ENCODE results near the gene THUMPD3. TPM values are rescaled to one million over a fixed set of nuclear protein-coding genes. Genes with fewer than 3 reads are reported as not detected.

THUMPD3 gene
- total RNA-seq, 3 donors from 2014 or later (not counting 1 experiment from before 2014, with no cell fraction given): 44.0 to 48.8 (median 46.3) TPM

GRCh38 chr3:9340472-9340902, 22.4 kb upstream of the THUMPD3 start:
- Histone ChIP-seq H3K4me1 (ENCODE audit: control insufficient read depth, insufficient read depth, low read length) (no peaks in the 10 kb centered on the region), H3K27ac (ENCODE audit: low read length) (no peak overlapping the region), H3K27me3 (ENCODE audit: control insufficient read depth, insufficient read depth, low read length) (no peaks in the 10 kb centered on the region), H3K36me3 (ENCODE audit: control insufficient read depth, insufficient read depth, low read length) (no peaks in the 10 kb centered on the region), H3K9me3 (ENCODE audit: control insufficient read depth, insufficient read depth, low read length) (no peaks in the 10 kb centered on the region), H3K4me3 (ENCODE audit: low read length) (no peak overlapping the region)
- whole genome bisulfite sequencing (ENCODE audit: insufficient coverage): 95% methylated on average over 3 of the region's 3 CpGs
- H3K36me3 Mint-ChIP-seq: no peaks in the 10 kb centered on the region
- ATAC-seq (no peak), DNase-seq (no peak)
- no peak for TF ChIP-seq CTCF (IDR thresholded peaks at IDR 0.05)
- intact Hi-C loops (cut with micrococcal nuclease): no loop called here
- H3K4me3 Mint-ChIP-seq: no peak overlapping the region
- peaks cover 0 to 3% of the 10 kb centered on the region in 2 donors for H3K27me3 Mint-ChIP-seq (ENCODE audit: low read depth in 2 of 2)
- H3K27ac Mint-ChIP-seq: no peak overlapping the region
- H3K4me1 Mint-ChIP-seq: no peaks in the 10 kb centered on the region
- H3K9me3 Mint-ChIP-seq: no peaks in the 10 kb centered on the region

GRCh38 chr3:9342696-9343095, 20.2 kb upstream of the THUMPD3 start:
- no peaks in the 10 kb centered on the region for H3K4me1 ChIP-seq (ENCODE audit: control insufficient read depth, insufficient read depth, low read length)
- H3K4me1 Mint-ChIP-seq: no peaks in the 10 kb centered on the region
- no peak overlapping the region for H3K27ac Mint-ChIP-seq
- H3K9me3 ChIP-seq (ENCODE audit: control insufficient read depth, insufficient read depth, low read length): no peaks in the 10 kb centered on the region
- 89% methylated on average over 4 of the region's 4 CpGs for WGBS (ENCODE audit: insufficient coverage)
- H3K27me3 ChIP-seq (ENCODE audit: control insufficient read depth, insufficient read depth, low read length): no peaks in the 10 kb centered on the region
- no peak overlapping the region for H3K4me3 ChIP-seq (ENCODE audit: low read length)
- intact Hi-C loops (cut with micrococcal nuclease): loop anchor here (1.0 kb wide), 1 partner anchor 16 kb away; no protein-coding TSS in a partner anchor
- H3K9me3 Mint-ChIP-seq: no peaks in the 10 kb centered on the region
- H3K27me3 Mint-ChIP-seq (ENCODE audit: low read depth in 2 of 2): no peaks in the 10 kb centered on the region
- DNase-seq: no peak
- no peaks in the 10 kb centered on the region for H3K36me3 ChIP-seq (ENCODE audit: control insufficient read depth, insufficient read depth, low read length)
- ATAC-seq: no peak
- H3K27ac ChIP-seq (ENCODE audit: low read length): no peak overlapping the region
- no peak overlapping the region for H3K4me3 Mint-ChIP-seq
- H3K36me3 Mint-ChIP-seq: no peaks in the 10 kb centered on the region
- TF ChIP-seq CTCF (IDR thresholded peaks at IDR 0.05): no peak

- no peaks in the 10 kb centered on the region for H3K36me3 Mint-ChIP-seq
- intact Hi-C loops (cut with micrococcal nuclease): loop anchor here (1.0 kb wide), 1 partner anchor 17 kb away; no protein-coding TSS in a partner anchor
- no peak for DNase-seq
- no peaks in the 10 kb centered on the region for H3K4me1 Mint-ChIP-seq
- Histone ChIP-seq H3K27me3 (ENCODE audit: control insufficient read depth, insufficient read depth, low read length) (no peaks in the 10 kb centered on the region), H3K27ac (ENCODE audit: low read length) (no peak overlapping the region), H3K4me1 (ENCODE audit: control insufficient read depth, insufficient read depth, low read length) (no peaks in the 10 kb centered on the region), H3K36me3 (ENCODE audit: control insufficient read depth, insufficient read depth, low read length) (no peaks in the 10 kb centered on the region), H3K4me3 (ENCODE audit: low read length) (no peak overlapping the region), H3K9me3 (ENCODE audit: control insufficient read depth, insufficient read depth, low read length) (no peaks in the 10 kb centered on the region)
- no peaks in the 10 kb centered on the region for H3K9me3 Mint-ChIP-seq
- no peak for TF ChIP-seq CTCF (IDR thresholded peaks at IDR 0.05)
- no peak for ATAC-seq
- no peak overlapping the region for H3K4me3 Mint-ChIP-seq
- H3K27ac Mint-ChIP-seq: no peak overlapping the region
- H3K27me3 Mint-ChIP-seq (ENCODE audit: low read depth in 2 of 2): no peaks in the 10 kb centered on the region
- 50% methylated on average over 2 of the region's 4 CpGs for WGBS (ENCODE audit: insufficient coverage)
Measured at GRCh38 chr3:9343115-9343514, 19.7 kb upstream of the THUMPD3 start.

GRCh38 chr3:9345041-9345440, 17.8 kb upstream of the THUMPD3 start:
- H3K9me3 Mint-ChIP-seq: no peaks in the 10 kb centered on the region
- TF ChIP-seq CTCF (IDR thresholded peaks at IDR 0.05): no peak
- Histone ChIP-seq H3K4me3 (ENCODE audit: low read length) (no peak overlapping the region), H3K36me3 (ENCODE audit: control insufficient read depth, insufficient read depth, low read length) (no peaks in the 10 kb centered on the region), H3K9me3 (ENCODE audit: control insufficient read depth, insufficient read depth, low read length) (no peaks in the 10 kb centered on the region), H3K27ac (ENCODE audit: low read length) (no peak overlapping the region), H3K4me1 (ENCODE audit: control insufficient read depth, insufficient read depth, low read length) (no peaks in the 10 kb centered on the region), H3K27me3 (ENCODE audit: control insufficient read depth, insufficient read depth, low read length) (no peaks in the 10 kb centered on the region)
- intact Hi-C loops (cut with micrococcal nuclease): no loop called here
- ATAC-seq (no peak), DNase-seq (no peak)
- no peak overlapping the region for H3K27ac Mint-ChIP-seq
- no peaks in the 10 kb centered on the region for H3K36me3 Mint-ChIP-seq
- 0% methylated on average over 1 of the region's 1 CpG for WGBS (ENCODE audit: insufficient coverage)
- no peaks in the 10 kb centered on the region for H3K27me3 Mint-ChIP-seq (ENCODE audit: low read depth in 2 of 2)
- H3K4me3 Mint-ChIP-seq: no peak overlapping the region
- H3K4me1 Mint-ChIP-seq: no peaks in the 10 kb centered on the region
